ENCODE measurements around the gene CBARP. TPM values are rescaled to one million over a fixed set of nuclear protein-coding genes. Genes with fewer than 3 reads are reported as not detected.

Gene CBARP
- total and polyA plus RNA-seq, 2 of the 13 experiments (the other 11 are each of a cell fraction or from before 2014, with no cell fraction given), result 1.2 to 1.4 TPM

DNA sequence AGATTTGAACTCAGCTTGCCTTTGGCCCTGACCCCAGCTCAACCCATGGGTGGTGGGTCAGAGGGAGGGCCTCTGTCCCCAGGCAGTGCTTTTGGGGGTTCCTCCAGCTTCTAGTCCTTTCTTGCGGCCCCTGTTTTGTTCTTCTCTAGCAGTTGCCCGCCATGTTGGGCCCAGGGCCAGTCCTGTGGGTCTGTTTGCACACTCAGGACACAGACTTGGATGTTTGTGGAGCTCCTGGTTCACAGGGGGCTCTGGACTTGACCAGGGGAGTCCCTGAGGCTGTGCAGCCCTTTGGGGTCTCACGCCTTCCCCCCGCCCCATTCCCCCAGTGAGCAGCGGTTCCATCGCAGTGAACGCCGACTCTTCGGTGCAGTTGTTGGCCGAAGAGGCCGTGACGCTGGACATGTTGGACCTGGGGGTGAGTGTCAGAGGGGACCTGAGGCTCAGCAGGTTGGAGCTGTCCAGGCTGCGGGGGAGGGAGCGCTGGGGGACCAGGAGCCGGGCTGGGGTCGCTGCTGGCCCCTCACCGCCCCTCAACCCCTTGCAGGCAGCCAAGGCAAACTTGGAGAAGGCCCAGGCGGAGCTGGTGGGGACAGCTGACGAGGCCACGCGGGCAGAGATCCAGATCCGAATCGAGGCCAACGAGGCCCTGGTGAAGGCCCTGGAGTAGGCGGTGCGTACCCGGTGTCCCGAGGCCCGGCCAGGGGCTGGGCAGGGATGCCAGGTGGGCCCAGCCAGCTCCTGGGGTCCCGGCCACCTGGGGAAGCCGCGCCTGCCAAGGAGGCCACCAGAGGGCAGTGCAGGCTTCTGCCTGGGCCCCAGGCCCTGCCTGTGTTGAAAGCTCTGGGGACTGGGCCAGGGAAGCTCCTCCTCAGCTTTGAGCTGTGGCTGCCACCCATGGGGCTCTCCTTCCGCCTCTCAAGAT is 6.2 kb upstream of the CBARP start (continued):
- TF ChIP-seq CHD4 (IDR thresholded peaks at IDR 0.05; ENCODE audit: borderline replicate concordance, low read length), result no peak
- TF ChIP-seq SALL2 (CRISPR knock-in tag; IDR thresholded peaks at IDR 0.05), result peak; percentile 7; the same call in 1 of the 2 replicates
- TF ChIP-seq ZNF33A (CRISPR knock-in tag; IDR thresholded peaks at IDR 0.05; ENCODE audit: borderline replicate concordance), result no peak
- TF ChIP-seq ZNF567 (CRISPR knock-in tag; IDR thresholded peaks at IDR 0.05; ENCODE audit: borderline replicate concordance), result peak; percentile 51; the same call in 1 of the 2 replicates
- 0 out of 2 replicates have a peak, but pooled peaks have one; percentile 29 for TF ChIP-seq FOXC1 (CRISPR knock-in tag; IDR thresholded peaks at IDR 0.05; ENCODE audit: borderline replicate concordance)
- TF ChIP-seq TMF1 (CRISPR knock-in tag; IDR thresholded peaks at IDR 0.05; ENCODE audit: low read depth), result no peak
- TF ChIP-seq, protein P1, sequence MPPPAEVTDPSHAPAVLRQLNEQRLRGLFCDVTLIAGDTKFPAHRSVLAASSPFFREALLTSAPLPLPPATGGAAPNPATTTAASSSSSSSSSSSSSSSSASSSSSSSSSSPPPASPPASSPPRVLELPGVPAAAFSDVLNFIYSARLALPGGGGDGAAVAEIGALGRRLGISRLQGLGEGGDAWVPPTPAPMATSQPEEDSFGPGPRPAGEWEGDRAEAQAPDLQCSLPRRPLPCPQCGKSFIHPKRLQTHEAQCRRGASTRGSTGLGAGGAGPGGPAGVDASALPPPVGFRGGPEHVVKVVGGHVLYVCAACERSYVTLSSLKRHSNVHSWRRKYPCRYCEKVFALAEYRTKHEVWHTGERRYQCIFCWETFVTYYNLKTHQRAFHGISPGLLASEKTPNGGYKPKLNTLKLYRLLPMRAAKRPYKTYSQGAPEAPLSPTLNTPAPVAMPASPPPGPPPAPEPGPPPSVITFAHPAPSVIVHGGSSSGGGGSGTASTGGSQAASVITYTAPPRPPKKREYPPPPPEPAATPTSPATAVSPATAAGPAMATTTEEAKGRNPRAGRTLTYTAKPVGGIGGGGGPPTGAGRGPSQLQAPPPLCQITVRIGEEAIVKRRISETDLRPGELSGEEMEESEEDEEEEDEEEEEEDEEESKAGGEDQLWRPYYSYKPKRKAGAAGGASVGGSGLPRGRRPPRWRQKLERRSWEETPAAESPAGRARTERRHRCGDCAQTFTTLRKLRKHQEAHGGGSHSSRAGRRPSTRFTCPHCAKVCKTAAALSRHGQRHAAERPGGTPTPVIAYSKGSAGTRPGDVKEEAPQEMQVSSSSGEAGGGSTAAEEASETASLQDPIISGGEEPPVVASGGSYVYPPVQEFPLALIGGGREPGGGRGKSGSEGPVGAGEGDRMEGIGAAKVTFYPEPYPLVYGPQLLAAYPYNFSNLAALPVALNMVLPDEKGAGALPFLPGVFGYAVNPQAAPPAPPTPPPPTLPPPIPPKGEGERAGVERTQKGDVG (CRISPR knock-in tag; IDR thresholded peaks at IDR 0.05; ENCODE audit: borderline replicate concordance), result no peak
- TF ChIP-seq, protein P2, sequence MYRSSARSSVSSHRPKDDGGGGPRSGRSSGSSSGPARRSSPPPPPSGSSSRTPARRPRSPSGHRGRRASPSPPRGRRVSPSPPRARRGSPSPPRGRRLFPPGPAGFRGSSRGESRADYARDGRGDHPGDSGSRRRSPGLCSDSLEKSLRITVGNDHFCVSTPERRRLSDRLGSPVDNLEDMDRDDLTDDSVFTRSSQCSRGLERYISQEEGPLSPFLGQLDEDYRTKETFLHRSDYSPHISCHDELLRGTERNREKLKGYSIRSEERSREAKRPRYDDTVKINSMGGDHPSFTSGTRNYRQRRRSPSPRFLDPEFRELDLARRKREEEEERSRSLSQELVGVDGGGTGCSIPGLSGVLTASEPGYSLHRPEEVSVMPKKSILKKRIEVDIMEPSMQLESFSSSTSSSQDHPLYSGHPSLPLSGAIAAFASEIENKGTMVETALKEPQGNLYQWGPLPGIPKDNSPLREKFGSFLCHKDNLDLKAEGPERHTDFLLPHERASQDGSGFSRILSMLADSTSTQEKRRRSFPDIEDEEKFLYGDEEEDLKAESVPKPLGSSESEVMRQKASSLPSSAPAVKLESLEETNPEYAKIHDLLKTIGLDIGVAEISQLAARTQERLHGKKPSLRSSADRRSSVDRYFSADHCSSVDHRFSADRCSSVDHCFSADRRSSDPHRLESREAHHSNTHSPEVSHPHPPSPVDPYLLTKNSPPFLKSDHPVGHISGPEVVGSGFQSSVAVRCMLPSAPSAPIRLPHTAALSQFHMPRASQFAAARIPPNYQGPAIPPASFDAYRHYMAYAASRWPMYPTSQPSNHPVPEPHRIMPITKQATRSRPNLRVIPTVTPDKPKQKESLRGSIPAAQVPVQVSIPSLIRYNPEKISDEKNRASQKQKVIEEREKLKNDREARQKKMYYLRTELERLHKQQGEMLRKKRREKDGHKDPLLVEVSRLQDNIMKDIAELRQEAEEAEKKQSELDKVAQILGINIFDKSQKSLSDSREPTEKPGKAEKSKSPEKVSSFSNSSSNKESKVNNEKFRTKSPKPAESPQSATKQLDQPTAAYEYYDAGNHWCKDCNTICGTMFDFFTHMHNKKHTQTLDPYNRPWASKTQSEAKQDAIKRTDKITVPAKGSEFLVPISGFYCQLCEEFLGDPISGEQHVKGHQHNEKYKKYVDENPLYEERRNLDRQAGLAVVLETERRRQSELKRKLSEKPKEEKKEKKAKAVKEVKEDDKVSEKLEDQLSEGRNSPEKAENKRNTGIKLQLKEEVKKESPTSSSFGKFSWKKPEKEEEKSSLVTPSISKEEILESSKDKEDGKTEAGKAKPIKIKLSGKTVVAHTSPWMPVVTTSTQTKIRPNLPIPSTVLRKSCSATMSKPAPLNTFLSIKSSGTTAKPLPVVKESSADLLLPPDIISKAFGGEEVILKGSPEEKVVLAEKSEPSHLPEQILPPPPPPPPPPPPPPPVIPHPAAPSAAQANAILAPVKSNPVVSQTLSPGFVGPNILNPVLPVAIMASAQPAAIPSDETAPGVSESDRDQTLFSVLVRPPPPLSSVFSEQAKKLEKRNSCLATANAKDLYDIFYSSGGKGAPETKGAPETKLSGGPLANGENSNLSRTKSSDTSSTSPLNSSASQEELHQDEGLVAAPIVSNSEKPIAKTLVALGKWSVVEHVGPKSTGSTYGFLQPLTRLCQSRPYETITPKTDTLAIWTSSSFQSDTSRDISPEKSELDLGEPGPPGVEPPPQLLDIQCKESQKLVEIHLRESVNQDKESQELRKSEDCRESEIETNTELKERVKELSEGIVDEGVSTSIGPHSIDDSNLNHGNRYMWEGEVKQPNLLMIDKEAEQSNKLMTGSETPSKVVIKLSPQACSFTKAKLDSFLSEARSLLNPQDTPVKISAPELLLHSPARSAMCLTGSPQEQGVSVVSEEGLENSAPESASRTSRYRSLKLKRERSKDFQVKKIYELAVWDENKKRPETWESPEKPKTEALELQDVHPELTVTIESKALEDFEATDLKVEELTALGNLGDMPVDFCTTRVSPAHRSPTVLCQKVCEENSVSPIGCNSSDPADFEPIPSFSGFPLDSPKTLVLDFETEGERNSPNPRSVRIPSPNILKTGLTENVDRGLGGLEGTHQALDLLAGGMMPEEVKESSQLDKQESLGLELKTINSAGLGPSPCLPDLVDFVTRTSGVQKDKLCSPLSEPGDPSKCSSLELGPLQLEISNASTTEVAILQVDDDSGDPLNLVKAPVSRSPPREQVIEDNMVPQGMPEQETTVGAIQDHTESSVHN (CRISPR knock-in tag; IDR thresholded peaks at IDR 0.05), result no peak
- no peak for TF ChIP-seq HIVEP1 (CRISPR knock-in tag; IDR thresholded peaks at IDR 0.05)
- TF ChIP-seq, protein P3, sequence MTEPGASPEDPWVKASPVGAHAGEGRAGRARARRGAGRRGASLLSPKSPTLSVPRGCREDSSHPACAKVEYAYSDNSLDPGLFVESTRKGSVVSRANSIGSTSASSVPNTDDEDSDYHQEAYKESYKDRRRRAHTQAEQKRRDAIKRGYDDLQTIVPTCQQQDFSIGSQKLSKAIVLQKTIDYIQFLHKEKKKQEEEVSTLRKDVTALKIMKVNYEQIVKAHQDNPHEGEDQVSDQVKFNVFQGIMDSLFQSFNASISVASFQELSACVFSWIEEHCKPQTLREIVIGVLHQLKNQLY (CRISPR knock-in tag; IDR thresholded peaks at IDR 0.05), result no peak
- TF ChIP-seq, protein P4, sequence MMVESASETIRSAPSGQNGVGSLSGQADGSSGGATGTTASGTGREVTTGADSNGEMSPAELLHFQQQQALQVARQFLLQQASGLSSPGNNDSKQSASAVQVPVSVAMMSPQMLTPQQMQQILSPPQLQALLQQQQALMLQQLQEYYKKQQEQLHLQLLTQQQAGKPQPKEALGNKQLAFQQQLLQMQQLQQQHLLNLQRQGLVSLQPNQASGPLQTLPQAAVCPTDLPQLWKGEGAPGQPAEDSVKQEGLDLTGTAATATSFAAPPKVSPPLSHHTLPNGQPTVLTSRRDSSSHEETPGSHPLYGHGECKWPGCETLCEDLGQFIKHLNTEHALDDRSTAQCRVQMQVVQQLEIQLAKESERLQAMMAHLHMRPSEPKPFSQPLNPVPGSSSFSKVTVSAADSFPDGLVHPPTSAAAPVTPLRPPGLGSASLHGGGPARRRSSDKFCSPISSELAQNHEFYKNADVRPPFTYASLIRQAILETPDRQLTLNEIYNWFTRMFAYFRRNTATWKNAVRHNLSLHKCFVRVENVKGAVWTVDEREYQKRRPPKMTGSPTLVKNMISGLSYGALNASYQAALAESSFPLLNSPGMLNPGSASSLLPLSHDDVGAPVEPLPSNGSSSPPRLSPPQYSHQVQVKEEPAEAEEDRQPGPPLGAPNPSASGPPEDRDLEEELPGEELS (CRISPR knock-in tag; IDR thresholded peaks at IDR 0.05), result no peak
- no peak for TF ChIP-seq SOX6 (IDR thresholded peaks at IDR 0.05)
- no peak for TF ChIP-seq SOX6 (CRISPR knock-in tag; IDR thresholded peaks at IDR 0.05)
- no peak for TF ChIP-seq ZNF460 (CRISPR knock-in tag; IDR thresholded peaks at IDR 0.05; ENCODE audit: borderline replicate concordance)
